Ishikawa (cell line): ENCODE measurements around the gene TNFRSF19.

Experiments used
- EGR1 ChIP-seq: IDR thresholded peaks from 2 replicates; pipeline ENCODE4 v1.6.1; 2012
- EP300 ChIP-seq: IDR thresholded peaks from 2 replicates; pipeline ENCODE4 v1.6.1; 2012; ENCODE audit warnings: borderline replicate concordance
- FOXM1 ChIP-seq: IDR thresholded peaks from 2 replicates; pipeline ENCODE4 v1.6.1; 2012; ENCODE audit warnings: low read depth, borderline replicate concordance
- MAX ChIP-seq: IDR thresholded peaks from 2 replicates; pipeline ENCODE4 v1.6.1; 2012
- RAD21 ChIP-seq: IDR thresholded peaks from 2 replicates; pipeline ENCODE4 v1.6.1; 2012; ENCODE audit warnings: low read depth
- TAF1 ChIP-seq: IDR thresholded peaks from 2 replicates; pipeline ENCODE4 v1.6.1; 2012; ENCODE audit warnings: low read depth, mild to moderate bottlenecking
- YY1 ChIP-seq: IDR thresholded peaks from 2 replicates; pipeline ENCODE4 v1.6.1; 2012; ENCODE audit warnings: low read depth
- TF ChIP-seq, protein P1 (sequence below): IDR thresholded peaks from 2 replicates; pipeline ENCODE4 v1.6.1; 2012; ENCODE audit warnings: low read depth, mild to moderate bottlenecking
- TF ChIP-seq, protein P2 (sequence below): IDR thresholded peaks from 2 replicates; pipeline ENCODE4 v1.6.1; 2012

DNA sequence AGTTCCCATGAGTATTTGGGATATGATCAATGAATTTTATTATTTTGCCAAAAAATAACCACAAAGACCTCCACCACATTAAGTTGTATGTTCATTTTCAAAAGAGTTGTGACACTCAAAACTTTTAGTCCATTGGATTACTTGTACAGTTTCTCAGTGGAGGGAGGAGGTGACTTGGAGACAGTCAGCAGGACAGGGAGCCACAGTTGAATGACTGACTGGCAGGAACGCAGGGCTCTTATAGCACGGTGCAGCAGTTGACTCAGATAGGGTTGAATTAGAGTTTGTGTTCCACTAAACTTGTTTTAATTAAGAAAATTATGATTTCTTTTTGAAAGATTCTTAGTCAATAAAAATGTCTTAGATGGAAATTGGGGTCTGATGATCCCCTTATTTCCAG, 42.5 kb downstream of the TNFRSF19 start:
- TF ChIP-seq RAD21 (no peak), EP300 (no peak), YY1 (no peak), FOXM1 (no peak), MAX (no peak), TAF1 (no peak), EGR1 (no peak)
- TF ChIP-seq, protein P1, sequence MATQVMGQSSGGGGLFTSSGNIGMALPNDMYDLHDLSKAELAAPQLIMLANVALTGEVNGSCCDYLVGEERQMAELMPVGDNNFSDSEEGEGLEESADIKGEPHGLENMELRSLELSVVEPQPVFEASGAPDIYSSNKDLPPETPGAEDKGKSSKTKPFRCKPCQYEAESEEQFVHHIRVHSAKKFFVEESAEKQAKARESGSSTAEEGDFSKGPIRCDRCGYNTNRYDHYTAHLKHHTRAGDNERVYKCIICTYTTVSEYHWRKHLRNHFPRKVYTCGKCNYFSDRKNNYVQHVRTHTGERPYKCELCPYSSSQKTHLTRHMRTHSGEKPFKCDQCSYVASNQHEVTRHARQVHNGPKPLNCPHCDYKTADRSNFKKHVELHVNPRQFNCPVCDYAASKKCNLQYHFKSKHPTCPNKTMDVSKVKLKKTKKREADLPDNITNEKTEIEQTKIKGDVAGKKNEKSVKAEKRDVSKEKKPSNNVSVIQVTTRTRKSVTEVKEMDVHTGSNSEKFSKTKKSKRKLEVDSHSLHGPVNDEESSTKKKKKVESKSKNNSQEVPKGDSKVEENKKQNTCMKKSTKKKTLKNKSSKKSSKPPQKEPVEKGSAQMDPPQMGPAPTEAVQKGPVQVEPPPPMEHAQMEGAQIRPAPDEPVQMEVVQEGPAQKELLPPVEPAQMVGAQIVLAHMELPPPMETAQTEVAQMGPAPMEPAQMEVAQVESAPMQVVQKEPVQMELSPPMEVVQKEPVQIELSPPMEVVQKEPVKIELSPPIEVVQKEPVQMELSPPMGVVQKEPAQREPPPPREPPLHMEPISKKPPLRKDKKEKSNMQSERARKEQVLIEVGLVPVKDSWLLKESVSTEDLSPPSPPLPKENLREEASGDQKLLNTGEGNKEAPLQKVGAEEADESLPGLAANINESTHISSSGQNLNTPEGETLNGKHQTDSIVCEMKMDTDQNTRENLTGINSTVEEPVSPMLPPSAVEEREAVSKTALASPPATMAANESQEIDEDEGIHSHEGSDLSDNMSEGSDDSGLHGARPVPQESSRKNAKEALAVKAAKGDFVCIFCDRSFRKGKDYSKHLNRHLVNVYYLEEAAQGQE = no peak
- TF ChIP-seq, protein P2, sequence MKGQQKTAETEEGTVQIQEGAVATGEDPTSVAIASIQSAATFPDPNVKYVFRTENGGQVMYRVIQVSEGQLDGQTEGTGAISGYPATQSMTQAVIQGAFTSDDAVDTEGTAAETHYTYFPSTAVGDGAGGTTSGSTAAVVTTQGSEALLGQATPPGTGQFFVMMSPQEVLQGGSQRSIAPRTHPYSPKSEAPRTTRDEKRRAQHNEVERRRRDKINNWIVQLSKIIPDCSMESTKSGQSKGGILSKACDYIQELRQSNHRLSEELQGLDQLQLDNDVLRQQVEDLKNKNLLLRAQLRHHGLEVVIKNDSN = no peak
